ENCODE measurements around the gene TAS2R38.
"Not testable (repeated sequence)": the region's sequence is repeated elsewhere in the genome, so short reads cannot be mapped to it uniquely, and the experiment has no call there.

The TAS2R38 gene

DNA sequence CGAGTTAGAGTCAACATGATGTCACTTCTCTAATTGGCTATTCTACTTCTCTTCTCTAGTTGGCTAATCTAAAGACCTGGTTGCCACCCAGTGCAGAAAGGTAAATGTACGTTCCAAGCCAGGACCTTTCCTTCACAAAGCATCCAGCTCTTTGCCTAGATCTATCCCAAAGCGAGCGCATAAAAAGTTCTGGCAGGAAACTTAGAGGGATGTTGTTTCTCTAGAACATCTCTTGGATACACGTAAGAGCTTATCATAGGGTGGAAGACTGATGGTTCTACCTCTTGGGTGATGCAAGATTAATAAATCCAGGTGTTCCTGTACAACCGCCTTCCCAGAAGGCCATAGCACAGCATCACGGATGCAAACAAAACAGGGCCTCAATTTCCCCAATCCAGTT is at the start of gene TAS2R38:
Gene TAS2R38 (minus strand): TSS at position 101 of the 400 bp plus-strand sequence. CDS start 84 bp downstream, at position 17.
- no peak for DNase-seq

DNA sequence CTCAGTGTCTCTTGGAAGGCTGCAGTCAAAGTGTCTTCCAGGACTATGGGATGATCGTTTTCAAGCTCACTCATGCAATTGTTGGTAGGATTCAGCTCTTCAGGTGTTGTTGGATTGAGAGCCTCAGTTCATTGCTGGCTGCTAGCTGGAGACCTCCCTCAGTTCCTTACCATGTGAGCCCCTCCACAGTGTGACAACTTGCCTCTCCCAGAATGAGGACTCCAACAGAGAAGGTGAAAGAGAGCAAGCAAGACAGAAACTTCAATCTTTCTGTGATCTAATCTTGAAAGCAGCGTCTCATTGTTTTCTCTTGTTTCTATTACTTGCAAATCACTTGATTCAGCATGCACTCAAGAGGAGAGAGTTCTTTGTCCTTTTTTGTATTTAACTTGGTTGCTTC is 44.6 kb upstream of the TAS2R38 start:
- DNase-seq: no peak

DNA sequence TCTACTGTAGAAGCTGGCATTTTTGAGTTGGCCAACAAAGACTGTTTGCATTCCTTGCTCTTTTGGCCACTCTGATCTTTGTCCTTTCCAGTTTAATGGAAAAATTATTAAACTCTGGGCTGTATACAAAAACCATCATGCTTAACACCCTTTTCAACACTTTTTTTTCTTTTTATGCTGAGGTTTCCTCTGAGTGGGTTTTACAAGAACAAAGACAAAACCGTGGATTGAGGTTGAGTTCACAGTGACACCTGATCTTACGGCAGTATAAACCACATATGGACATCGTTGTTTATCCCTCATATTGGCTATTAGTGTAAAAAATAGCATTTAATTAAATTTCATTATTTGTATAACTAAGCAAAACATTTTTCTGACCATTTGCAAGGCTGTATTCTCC is 43.9 kb upstream of the TAS2R38 start:
- DNase-seq: no peak

DNA sequence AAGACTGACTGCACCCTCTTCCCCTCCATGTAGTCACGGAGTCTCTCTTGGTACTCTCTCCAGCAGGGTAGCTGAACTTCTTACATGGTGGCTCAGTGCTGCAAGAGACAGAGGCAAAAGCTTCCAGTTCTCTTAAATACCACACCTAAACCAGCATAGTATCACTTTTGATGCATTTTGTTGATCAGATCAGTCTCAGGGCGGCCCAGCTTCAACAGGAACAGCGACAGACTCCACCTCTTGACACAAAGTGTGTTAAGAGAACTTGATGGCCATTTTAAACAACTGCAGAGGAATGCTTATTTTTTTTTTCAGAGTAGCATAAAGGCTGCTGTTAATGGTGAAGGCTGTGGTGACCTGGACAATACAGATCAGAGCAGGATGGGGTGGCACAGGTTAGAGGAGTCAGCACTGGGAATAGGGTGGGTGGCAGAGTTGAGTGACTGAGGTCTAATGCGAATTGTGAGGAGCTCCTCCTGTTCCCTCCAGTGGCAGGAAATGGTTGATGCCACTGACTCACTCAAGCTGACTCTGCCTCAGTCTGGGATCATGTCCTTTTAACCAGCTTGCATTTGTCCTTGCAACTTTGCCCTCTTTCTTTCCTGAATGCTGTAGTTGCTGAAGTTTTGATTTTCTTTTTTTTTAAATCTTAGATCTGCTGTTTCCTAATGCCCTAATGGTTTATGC is 39.4 kb upstream of the TAS2R38 start:
- DNase-seq: no peak

DNA sequence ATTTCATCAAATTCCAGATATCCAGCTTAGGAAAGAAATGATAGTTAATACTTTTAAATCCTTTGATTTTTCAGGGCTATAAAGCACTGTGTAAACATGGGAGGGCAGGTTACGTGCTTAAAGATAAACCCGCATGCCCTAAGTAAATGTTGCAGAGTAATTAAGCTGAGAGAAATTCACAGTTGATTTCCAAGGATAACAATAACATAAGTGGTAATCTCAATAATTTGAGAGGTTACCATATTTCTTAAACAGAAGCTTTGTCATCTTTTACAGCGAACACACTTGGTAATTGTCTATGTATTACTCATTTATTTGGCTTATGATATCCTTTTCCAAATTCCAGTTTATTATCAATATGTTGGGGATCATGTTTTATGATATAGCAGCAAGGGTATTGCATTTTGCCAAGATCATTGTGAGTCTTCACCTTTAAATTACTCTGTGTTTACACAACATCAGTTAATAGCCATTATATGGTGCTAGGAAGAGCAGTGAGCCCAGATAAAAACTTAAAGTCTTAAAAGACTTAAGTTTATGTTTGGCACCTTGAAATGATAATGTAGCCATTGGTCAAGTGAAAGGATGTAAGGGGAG is 37.5 kb upstream of the TAS2R38 start:
- DNase-seq: no peak

DNA sequence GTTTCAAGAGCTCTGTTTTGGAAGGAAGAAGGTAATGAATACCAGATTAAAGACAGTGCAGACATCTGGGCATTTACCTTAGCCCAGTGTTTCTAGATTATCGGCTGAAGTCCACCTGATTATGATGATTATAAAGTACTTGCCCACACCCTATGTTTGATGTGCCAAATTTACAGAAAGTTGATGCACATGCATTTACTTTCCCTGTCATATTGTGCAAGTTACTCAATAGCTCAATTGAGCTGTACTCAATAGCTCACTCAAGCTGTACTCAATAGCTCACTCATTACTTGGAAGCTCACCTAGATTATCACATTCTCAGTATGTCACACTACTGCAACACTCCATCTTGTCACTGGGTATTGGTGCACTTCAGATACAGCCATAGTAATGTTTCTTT is 35.6 kb upstream of the TAS2R38 start:
- DNase-seq: no peak

DNA sequence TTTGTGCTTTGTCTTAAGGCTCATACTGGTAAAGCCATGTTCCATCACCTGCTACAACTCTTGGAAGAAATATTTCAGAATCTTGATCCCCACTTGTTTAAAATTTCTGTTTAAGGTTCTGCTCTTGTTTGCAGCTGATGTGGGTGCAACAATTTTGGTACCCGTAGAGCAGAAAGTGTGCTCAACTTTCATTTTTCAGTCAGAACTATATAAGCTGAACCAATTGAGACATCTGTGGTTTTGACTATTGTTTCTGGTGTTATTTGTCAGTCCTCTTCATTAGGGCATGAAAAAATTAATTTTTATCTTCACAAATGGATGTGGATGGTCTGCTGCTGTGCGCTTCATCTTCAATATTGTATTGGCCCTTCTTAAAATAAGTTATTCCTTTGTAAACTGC is 33.0 kb upstream of the TAS2R38 start:
- DNase-seq: no peak

DNA sequence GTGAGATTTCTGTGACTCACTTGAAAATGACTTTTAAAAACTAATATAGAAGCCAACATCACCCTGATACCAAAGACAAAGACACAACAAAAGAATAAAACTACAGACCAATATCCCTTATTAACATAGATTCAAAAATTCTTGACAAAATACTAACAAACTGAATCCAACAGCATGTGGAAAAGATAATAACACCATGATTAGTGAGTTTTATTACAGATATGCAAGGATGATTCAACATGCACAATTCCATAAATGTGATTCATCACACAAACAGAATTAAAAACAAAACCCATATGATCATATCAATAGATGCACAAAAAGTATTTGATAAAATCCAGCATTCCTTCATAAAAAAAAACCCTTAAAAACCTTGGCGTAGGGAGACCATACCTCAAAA is 28.6 kb upstream of the TAS2R38 start:
- DNase-seq: no peak

DNA sequence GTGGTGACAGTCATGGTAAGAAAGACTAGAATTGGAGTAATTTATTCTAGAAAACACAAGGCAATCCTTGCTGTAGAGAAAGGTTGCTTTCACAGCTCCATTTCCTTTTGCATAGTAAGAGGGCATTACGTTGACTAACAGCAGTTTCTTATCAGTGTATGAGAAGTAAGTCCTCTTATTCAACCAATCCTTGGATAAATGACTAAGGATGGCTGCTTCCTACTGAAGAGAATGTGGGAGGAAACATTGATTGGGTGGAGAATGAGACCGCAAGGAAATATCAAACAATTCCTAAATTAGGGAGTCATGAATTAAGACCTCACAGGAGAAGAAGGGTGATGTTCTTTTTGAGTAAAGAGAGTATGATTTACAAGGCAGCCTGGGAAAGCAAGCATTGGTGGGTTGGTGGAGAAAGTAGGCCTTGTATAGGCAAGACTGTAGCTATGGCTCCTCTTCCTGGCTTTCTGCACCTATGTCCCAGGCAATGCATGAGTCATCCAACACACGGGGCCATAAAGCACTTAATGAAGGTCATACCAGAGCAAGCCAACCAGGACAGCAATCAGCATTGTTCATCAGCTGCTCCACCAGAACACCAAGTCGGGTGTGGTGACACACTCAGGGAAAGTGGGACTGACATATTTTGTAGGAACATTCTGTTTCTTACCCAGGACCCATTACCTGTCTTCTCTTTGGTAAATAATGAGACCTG is 27.7 kb upstream of the TAS2R38 start:
- no peak for DNase-seq

DNA sequence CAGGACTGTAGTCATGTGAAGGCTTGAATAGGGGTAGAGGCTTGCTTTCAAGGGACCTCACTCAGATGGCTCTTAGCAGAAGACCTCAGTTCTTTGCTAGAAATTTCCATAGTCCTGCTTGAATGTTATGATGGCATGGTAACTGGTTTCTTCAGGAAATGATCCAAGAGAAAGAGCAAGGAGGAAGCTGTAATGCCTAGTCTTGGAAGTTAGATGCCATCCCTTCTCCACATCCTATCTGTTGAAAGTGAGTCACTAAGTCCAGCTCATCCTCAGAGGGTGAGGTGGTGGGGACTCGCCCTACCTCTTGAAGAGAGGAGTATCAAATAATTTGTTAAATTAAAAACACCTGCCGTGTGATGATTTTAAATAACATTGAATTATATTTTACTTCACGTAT is 26.7 kb upstream of the TAS2R38 start:
- DNase-seq: no peak

DNA sequence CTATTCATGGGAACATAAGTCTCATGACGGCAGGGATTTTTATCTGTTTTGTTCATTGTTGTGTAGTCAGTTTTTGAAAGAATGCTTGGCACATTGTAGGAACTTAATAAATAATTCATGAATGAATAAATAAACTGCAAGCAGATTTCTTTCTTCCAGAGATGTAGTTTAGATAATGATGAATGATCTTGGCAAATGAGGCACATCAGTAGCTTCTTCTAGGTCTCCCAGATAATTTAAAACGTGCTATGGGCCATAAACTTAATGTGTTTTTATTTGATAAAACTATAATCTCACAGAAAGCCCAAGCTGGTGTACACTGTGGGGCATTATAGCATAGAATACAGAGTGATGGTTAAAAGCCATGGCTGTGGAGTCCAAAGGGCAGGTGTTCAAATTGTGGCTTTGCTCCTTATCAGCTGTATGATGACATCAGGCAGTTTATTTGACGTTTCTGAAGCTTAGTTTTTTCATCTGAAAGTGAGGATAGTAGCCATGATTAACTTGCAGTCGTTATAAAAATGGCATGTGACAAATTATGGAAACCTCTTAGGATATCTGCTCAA is 25.6 kb upstream of the TAS2R38 start:
- DNase-seq: no peak

DNA sequence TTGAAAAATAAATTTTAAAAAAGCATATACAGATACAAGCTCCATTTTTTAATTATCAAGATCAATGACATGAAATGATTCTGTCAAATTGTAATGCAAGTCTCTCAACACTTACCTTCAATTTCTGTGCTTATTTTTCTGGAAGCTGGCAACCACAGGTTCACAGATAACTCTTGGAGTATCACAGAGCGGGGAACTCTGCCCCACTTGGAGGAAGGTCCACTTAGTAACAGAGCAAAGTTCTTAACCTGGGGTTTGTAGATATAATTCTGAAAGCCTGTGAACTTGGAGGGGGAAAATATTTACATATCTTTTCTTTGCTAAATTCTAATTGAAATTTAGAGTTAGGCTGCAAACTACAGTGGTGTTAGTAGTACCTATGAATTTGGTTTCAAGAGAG is 19.8 kb upstream of the TAS2R38 start:
- DNase-seq: no peak

DNA sequence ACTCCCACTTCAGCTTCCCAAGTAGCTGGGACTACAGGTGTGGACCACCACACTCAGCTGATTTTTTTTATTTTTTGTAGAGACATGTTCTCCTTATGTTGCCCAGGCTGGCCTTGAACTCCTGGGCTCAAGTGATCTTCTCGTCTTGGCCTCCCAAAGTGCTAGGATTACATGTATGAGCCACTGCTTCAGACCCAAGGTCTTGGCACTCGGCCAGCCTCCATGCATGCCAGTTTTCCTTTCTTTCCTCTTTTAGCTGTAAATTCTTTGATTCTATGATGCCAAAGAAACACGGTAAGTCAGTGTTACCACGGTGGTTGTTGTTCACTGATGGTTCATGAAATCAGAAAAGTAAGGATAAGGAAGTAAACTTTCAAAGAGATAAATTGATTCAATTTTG is 19.1 kb upstream of the TAS2R38 start:
- DNase-seq: no peak

DNA sequence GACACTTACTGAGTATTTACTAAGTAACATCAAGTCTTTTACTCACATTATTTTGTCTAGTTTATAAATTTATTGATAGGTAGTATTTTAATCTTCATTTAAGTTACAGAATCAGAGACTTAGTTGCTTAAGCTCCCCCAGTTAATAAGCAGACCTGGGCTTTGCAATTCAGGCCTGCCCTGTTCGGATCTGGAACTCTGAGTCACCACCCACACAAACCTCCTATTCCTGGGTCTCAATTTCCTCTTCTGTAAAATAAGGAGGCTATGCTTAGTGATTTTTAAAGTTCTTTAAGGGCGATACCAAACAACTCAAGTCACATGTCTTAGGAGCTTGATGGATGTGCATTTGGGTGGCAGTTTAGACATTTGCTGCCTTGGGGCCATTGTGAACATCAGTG is 18.6 kb upstream of the TAS2R38 start:
- no peak for DNase-seq

DNA sequence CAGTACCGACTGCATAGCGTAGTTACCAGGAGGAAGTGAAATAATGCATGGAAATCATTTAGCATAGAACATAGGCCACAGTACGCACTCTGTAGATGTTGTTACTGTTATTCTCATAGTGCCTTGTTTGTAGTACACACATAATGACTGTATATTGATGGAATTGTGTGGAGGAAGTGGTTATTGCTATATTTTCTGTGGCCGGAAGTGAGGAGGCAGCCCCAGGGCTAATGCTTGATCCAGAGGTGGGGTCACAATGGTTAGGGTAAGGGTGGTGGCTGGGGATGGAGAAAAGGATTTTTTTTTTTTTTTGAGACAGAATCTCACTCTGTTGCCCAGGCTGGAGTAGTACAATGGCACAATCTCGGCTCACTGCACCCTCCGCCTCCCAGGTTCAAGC is 17.6 kb upstream of the TAS2R38 start:
- no peak for DNase-seq

DNA sequence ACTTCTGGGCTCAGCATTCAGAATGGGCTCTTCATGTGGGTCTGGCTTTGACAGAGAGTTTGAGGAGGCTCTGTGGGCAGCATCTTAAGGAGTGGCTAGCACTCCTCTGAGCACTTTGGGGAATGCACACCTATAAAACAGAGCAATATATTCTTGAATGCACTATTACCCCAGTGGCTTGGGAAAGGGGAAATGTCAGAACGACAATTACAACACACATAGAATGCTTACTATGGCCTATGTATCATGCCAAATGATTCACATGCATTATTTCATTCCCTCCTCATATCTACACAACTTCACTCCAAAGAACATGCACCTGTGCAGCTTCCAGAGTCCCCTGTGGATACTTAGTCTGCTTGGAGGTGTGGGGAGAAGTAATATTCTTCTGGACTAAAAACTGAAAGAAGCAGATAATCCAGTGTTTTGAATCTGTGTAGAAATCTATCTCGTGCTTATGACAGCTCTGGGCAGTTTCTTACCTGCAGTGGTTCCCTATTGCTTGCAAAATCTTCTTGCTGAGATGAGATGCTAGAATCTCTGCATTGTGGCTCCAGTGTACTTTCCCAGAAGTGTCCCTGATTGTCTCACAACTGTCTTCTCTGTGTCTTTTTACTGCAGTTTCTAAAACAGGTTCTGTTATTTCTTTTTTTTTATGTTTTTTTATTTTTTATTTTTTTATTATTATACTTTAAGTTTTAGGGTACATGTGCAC is 16.6 kb upstream of the TAS2R38 start:
- no peak for DNase-seq

DNA sequence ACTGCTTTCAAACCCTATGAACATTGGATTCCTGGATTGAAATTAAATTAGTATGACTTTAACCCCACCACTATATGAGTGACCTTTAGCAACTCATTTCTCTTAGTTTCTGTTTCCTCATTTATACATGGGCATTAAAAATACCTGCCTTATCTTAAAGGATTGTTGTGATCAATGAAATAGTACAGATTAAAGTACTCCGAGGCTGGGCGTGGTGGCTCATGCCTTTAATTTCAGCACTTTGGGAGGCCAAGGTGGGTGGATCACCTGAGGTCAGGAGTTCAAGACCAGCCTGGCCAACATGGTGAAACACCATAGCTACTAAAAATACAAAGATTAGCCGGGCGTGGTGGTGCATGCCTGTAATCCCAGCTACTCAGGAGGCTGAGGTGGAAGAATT is 14.2 kb upstream of the TAS2R38 start:
- DNase-seq: not testable (repeated sequence)

DNA sequence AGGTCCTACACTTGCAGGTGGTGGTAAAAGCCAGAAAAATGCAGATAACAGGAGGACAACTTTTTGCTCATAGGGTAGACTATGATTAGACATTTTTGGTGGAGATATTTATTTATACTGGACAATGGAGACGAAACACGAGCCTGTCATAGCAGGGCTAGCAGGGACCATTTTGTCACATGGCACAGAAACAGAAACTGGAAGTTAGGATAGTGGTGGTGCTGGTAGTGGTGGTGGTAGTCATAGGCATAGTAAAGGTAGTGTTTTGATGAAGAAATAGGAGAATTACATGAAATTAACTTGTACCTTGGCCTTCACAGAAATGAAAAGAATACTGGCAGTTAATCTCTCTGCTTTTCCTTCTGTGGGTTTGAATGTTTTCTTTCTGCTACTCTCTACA is 13.3 kb upstream of the TAS2R38 start:
- DNase-seq: no peak

DNA sequence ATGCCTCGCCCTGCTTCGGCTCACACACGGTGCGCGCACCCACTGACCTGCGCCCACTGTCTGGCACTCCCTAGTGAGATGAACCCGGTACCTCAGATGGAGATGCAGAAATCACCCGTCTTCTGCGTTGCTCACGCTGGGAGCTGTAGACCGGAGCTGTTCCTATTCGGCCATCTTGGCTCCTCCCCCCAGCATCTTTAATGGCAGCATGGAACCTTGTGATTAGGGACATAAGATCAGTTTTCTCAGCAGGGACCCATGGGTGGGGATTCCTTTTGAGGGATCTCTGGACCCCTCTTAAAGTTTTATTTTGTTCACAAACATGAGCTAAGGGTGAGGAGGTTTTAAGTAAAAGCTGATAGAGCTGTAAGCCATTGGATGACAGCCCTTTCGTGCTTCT is 12.4 kb upstream of the TAS2R38 start:
- not testable (repeated sequence) for DNase-seq

DNA sequence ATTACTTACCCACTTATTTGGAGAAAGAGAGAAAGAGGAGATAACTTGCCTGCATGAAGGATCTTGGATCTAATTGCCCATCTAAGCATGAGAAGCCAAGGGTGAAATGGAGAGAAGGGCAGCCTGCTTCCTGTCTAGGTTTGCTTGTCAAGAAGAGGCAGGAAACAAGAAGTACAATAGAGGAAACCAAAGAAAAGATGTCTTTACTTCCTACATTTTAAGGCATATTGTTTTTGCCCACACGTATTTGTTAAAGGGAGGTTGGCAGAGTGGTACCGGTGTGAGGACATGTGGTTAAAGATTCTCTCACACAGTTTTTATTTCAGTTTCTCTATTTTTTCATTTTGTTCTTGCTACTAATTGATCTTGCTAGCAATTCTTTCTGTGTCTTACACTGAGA is 6.0 kb upstream of the TAS2R38 start:
- no peak for DNase-seq

DNA sequence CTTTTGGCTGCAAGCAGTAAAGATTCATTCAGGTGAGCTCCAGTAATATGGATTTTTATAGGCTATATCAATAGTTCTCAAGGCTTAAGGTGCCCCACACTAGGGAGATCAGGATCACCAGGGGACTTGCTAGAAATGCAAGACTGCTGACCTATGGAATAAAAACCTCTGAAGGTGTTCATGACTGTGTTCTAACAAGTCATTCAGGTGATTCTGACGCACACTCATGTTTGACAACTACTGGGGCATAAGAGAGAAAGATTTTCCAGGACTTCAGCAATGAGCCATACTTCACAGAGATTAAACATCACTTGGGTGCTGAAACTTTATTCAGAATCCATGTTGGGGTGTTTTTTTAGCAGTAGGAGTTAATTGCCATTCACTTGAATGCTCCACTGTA is 4.8 kb upstream of the TAS2R38 start:
- no peak for DNase-seq

DNA sequence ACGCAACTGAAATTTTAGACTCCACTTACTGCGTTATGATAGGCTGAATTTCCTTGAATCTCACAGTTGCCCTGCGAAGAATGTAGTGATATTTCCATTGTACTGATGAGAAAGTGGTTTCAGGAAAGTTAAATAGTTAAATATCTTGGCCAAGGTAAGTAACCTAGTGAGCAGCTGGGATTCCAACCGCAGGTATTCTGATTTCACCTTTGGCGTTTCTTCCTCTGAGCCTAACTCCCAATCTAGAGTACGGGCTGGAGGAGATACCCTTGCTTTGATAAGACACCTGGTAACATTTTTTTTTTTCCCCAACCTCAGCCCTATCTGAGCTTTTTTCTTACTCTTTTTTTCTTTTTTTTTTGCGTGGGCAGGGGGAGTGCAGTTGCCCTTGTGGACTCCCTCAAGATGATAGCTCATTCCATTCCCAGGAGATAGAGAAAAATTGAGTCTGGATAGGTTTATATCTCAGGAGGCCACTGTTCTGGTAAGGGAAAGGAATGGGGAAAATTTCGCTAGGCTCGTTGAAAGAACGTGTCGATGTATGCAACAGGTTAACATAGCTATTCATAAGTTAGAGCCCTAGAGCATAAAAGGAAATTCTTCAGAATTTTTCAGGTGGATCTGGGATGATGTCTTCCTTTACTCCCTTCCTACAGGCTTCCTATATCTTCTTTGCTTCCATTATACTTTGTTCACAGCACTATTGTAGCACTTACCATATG is 3.1 kb upstream of the TAS2R38 start:
- DNase-seq: no peak
